ENCODE measurements around the gene HOXA6.

DNA sequence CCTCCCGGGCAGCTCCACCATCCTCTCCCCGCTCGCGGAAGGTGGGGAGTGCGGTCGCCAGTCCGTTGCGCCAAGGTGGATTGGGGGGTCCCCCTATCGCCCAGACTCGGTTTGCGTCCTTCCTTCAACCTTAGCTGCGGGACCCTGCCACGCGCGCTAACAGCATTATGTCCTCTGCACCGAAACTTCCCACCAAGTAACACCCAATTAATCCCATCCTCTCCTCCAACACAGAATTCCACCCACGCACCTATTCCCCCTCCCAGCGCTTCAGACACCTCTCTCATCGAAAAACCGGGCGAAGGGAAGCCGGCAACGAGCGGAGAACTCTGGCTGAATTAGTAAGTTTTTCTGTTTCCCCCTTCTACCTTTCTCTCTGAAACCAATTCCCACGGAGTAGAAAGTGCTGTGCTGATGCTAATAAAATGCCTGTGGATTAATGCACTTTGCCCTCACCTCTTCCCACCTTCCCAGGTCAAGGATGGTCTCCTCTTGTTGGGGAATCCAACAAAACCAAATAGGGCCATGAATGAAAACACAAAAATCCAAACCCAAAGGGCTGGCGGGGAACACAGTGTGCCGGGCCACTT, 3.9 kb upstream of the HOXA6 start:
- TF ChIP-seq SMC3 (conservative IDR thresholded peaks at IDR 0.05; ENCODE audit: poor library complexity) = no peak
- no peak for TF ChIP-seq CTCF (IDR thresholded peaks at IDR 0.05; ENCODE audit: poor library complexity, severe bottlenecking)
- TF ChIP-seq POLR2AphosphoS5 (IDR thresholded peaks at IDR 0.05) = no peak
- peak; percentile 18 for TF ChIP-seq EZH2 (IDR thresholded peaks at IDR 0.05; ENCODE audit: borderline replicate concordance, insufficient read depth, low read length, poor library complexity, severe bottlenecking)
- TF ChIP-seq MXI1 (conservative IDR thresholded peaks at IDR 0.05; ENCODE audit: poor library complexity, severe bottlenecking) = no peak
- no peak for TF ChIP-seq TAF1 (IDR thresholded peaks at IDR 0.05; ENCODE audit: low read depth)
- no peak for TF ChIP-seq EP300 (conservative IDR thresholded peaks at IDR 0.05; ENCODE audit: poor library complexity, severe bottlenecking)
- TF ChIP-seq REST (IDR thresholded peaks at IDR 0.05; ENCODE audit: borderline replicate concordance) = no peak

All from neural cell (in vitro differentiated cells).